WTC11 (cell line): ENCODE measurements around the gene USP15. TPM values are rescaled to one million over a fixed set of nuclear protein-coding genes. Genes with fewer than 3 reads are reported as not detected.

Experiments
- ATAC-seq: fragments of 200-7000 bp; cut with Tn5 transposase; 2 replicates; pipeline ENCODE4 v1.10.0; 2021; ENCODE audit warnings: mild to moderate bottlenecking, moderate library complexity
- CTCF ChIA-PET: fragments of 300-600 bp; sonication (Branson Sonifier 250); formaldehyde crosslinking; loops from one replicate; lab custom pipeline; 2021; ENCODE audit warnings: antibody characterized with exemption; lab: Charles Lee
- POLR2A ChIA-PET: fragments of 350-600 bp; sonication (Branson Sonifier 250); formaldehyde crosslinking; loops from one replicate; lab custom pipeline; 2021; ENCODE audit warnings: antibody characterized with exemption; lab: Charles Lee
- DNase-seq: peaks from one replicate; pipeline ENCODE4 v3.0.0; 2021; ENCODE audit warnings: low spot score
- H3K27ac Mint-ChIP-seq: 2 replicates; pipeline ENCODE4 v1.8.0; 2021; ENCODE audit warnings: mixed read lengths
- H3K27me3 Mint-ChIP-seq: 2 replicates; pipeline ENCODE4 v1.8.0; 2021; ENCODE audit warnings: low read depth, mild to moderate bottlenecking, moderate library complexity, mixed read lengths
- H3K36me3 Mint-ChIP-seq: 2 replicates; pipeline ENCODE4 v1.8.0; 2021; ENCODE audit warnings: mixed read lengths
- H3K4me1 Mint-ChIP-seq: 2 replicates; pipeline ENCODE4 v1.8.0; 2022; ENCODE audit warnings: mixed read lengths
- H3K4me3 Mint-ChIP-seq: 2 replicates; pipeline ENCODE4 v1.8.0; 2021; ENCODE audit warnings: mild to moderate bottlenecking, moderate library complexity, mixed read lengths
- H3K9me3 Mint-ChIP-seq: 2 replicates; pipeline ENCODE4 v1.8.0; 2021; ENCODE audit warnings: mixed read lengths
- CREB1 ChIP-seq: sonication (generic); formaldehyde crosslinking; IDR thresholded peaks from 2 replicates; pipeline ENCODE4 v1.8.0; 2023; ENCODE audit warnings: mild to moderate bottlenecking, missing genetic modification reagents
- ELF4 ChIP-seq: sonication (generic); formaldehyde crosslinking; IDR thresholded peaks from 2 replicates; pipeline ENCODE4 v1.8.1; 2022; ENCODE audit warnings: low read depth, mild to moderate bottlenecking, moderate library complexity, missing genetic modification reagents
- FOXJ3 ChIP-seq: sonication (generic); formaldehyde crosslinking; IDR thresholded peaks from 2 replicates; pipeline ENCODE4 v1.9.0; 2021; ENCODE audit warnings: missing genetic modification reagents, mild to moderate bottlenecking, borderline replicate concordance
- KAT7 ChIP-seq: sonication (generic); formaldehyde crosslinking; IDR thresholded peaks from 2 replicates; pipeline ENCODE4 v1.8.1; 2023; ENCODE audit warnings: missing genetic modification reagents, mild to moderate bottlenecking, borderline replicate concordance
- NFE2L1 ChIP-seq: sonication (generic); formaldehyde crosslinking; IDR thresholded peaks from 2 replicates; pipeline ENCODE4 v1.8.1; 2023; ENCODE audit warnings: missing genetic modification reagents
- NR1H2 ChIP-seq: sonication (generic); formaldehyde crosslinking; IDR thresholded peaks from 2 replicates; pipeline ENCODE4 v1.9.0; 2021; ENCODE audit warnings: mild to moderate bottlenecking, moderate library complexity, missing genetic modification reagents
- NR2C2 ChIP-seq: sonication (generic); formaldehyde crosslinking; IDR thresholded peaks from 2 replicates; pipeline ENCODE4 v1.8.0; 2022; ENCODE audit warnings: mild to moderate bottlenecking, missing genetic modification reagents
- OVOL2 ChIP-seq: fragments of 250-450 bp; sonication (Bioruptor Pico); IDR thresholded peaks from 2 replicates; pipeline ENCODE4 v1.9.0; 2021; ENCODE audit warnings: mild to moderate bottlenecking, borderline replicate concordance
- TCF7 ChIP-seq: sonication (generic); formaldehyde crosslinking; IDR thresholded peaks from 2 replicates; pipeline ENCODE4 v1.8.0; 2022; ENCODE audit warnings: mild to moderate bottlenecking, low read depth, missing genetic modification reagents, moderate library complexity
- ZBTB21 ChIP-seq: sonication (generic); formaldehyde crosslinking; IDR thresholded peaks from 2 replicates; pipeline ENCODE4 v1.8.1; 2023; ENCODE audit warnings: mild to moderate bottlenecking, missing genetic modification reagents, borderline replicate concordance
- total RNA-seq: library from RNA; stranded (reverse); gene quantifications from 3 replicates; pipeline ENCODE4 v1.2.3, GENCODE V29; 2021
- TF ChIP-seq, protein P1 (sequence below): sonication (generic); formaldehyde crosslinking; conservative IDR thresholded peaks from 2 replicates; pipeline ENCODE4 v1.8.1; 2023; ENCODE audit warnings: mild to moderate bottlenecking, low read depth, missing genetic modification reagents, moderate library complexity
- TF ChIP-seq, protein P2 (sequence below): sonication (generic); formaldehyde crosslinking; IDR thresholded peaks from 2 replicates; pipeline ENCODE4 v1.8.0; 2022; ENCODE audit warnings: mild to moderate bottlenecking, missing genetic modification reagents
- TF ChIP-seq, protein P3 (sequence below): sonication (generic); formaldehyde crosslinking; IDR thresholded peaks from 2 replicates; pipeline ENCODE4 v1.8.1; 2022; ENCODE audit warnings: mild to moderate bottlenecking, missing genetic modification reagents, moderate library complexity, borderline replicate concordance
- TF ChIP-seq, protein P4 (sequence below): fragments of 250-450 bp; sonication (Bioruptor Pico); IDR thresholded peaks from 2 replicates; pipeline ENCODE4 v1.8.0; 2021; ENCODE audit warnings: mild to moderate bottlenecking
- TF ChIP-seq, protein P5 (sequence below): fragments of 250-450 bp; sonication (Bioruptor Pico); IDR thresholded peaks from 2 replicates; pipeline ENCODE4 v1.9.0; 2021; ENCODE audit warnings: moderate library complexity, mild to moderate bottlenecking, inconsistent platforms, borderline replicate concordance
- TF ChIP-seq, protein P6 (sequence below): sonication (generic); formaldehyde crosslinking; IDR thresholded peaks from 2 replicates; pipeline ENCODE4 v1.8.1; 2022; ENCODE audit warnings: low read depth, missing genetic modification reagents, borderline replicate concordance
- TF ChIP-seq, protein P7 (sequence below): sonication (generic); formaldehyde crosslinking; IDR thresholded peaks from 2 replicates; pipeline ENCODE4 v1.8.0; 2022; ENCODE audit warnings: mild to moderate bottlenecking, missing genetic modification reagents
- TF ChIP-seq, protein P8 (sequence below): sonication (generic); formaldehyde crosslinking; IDR thresholded peaks from 2 replicates; pipeline ENCODE4 v1.8.1; 2022; ENCODE audit warnings: low read depth, mild to moderate bottlenecking, moderate library complexity, missing genetic modification reagents, borderline replicate concordance

The USP15 gene
- total RNA-seq, 1 experiment from 2014 or later = 37.2 TPM

DNA sequence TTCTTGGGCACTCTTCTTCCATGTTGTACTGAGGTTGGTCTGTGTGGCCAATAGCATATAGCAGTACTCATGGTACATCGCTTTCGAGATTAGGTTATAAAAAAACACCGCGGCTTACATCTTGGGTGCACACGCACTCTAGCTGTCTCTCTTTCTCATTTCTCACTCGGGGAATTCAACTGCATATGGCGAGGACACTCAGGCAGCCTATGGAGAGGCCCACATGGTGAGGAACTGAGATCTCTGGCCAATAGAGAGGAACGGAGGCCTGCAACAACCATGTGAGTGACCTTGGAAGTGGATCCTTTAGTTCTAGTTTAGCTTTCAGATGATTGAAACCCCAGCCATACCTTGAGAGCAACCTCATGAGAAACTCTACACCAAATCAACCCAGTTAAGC lies 45.6 kb downstream of the USP15 start (continued):
- TF ChIP-seq, protein P1, sequence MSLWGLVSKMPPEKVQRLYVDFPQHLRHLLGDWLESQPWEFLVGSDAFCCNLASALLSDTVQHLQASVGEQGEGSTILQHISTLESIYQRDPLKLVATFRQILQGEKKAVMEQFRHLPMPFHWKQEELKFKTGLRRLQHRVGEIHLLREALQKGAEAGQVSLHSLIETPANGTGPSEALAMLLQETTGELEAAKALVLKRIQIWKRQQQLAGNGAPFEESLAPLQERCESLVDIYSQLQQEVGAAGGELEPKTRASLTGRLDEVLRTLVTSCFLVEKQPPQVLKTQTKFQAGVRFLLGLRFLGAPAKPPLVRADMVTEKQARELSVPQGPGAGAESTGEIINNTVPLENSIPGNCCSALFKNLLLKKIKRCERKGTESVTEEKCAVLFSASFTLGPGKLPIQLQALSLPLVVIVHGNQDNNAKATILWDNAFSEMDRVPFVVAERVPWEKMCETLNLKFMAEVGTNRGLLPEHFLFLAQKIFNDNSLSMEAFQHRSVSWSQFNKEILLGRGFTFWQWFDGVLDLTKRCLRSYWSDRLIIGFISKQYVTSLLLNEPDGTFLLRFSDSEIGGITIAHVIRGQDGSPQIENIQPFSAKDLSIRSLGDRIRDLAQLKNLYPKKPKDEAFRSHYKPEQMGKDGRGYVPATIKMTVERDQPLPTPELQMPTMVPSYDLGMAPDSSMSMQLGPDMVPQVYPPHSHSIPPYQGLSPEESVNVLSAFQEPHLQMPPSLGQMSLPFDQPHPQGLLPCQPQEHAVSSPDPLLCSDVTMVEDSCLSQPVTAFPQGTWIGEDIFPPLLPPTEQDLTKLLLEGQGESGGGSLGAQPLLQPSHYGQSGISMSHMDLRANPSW (CRISPR knock-in tag) = no peak
- TF ChIP-seq, protein P2, sequence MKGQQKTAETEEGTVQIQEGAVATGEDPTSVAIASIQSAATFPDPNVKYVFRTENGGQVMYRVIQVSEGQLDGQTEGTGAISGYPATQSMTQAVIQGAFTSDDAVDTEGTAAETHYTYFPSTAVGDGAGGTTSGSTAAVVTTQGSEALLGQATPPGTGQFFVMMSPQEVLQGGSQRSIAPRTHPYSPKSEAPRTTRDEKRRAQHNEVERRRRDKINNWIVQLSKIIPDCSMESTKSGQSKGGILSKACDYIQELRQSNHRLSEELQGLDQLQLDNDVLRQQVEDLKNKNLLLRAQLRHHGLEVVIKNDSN = no peak
- TF ChIP-seq, protein P3, sequence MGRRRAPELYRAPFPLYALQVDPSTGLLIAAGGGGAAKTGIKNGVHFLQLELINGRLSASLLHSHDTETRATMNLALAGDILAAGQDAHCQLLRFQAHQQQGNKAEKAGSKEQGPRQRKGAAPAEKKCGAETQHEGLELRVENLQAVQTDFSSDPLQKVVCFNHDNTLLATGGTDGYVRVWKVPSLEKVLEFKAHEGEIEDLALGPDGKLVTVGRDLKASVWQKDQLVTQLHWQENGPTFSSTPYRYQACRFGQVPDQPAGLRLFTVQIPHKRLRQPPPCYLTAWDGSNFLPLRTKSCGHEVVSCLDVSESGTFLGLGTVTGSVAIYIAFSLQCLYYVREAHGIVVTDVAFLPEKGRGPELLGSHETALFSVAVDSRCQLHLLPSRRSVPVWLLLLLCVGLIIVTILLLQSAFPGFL (CRISPR knock-in tag) = no peak
- TF ChIP-seq TCF7 (no peak), OVOL2 (CRISPR knock-in tag) (no peak), ELF4 (CRISPR knock-in tag) (no peak)
- TF ChIP-seq, protein P4, sequence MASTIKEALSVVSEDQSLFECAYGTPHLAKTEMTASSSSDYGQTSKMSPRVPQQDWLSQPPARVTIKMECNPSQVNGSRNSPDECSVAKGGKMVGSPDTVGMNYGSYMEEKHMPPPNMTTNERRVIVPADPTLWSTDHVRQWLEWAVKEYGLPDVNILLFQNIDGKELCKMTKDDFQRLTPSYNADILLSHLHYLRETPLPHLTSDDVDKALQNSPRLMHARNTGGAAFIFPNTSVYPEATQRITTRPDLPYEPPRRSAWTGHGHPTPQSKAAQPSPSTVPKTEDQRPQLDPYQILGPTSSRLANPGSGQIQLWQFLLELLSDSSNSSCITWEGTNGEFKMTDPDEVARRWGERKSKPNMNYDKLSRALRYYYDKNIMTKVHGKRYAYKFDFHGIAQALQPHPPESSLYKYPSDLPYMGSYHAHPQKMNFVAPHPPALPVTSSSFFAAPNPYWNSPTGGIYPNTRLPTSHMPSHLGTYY (CRISPR knock-in tag) = no peak

DNA sequence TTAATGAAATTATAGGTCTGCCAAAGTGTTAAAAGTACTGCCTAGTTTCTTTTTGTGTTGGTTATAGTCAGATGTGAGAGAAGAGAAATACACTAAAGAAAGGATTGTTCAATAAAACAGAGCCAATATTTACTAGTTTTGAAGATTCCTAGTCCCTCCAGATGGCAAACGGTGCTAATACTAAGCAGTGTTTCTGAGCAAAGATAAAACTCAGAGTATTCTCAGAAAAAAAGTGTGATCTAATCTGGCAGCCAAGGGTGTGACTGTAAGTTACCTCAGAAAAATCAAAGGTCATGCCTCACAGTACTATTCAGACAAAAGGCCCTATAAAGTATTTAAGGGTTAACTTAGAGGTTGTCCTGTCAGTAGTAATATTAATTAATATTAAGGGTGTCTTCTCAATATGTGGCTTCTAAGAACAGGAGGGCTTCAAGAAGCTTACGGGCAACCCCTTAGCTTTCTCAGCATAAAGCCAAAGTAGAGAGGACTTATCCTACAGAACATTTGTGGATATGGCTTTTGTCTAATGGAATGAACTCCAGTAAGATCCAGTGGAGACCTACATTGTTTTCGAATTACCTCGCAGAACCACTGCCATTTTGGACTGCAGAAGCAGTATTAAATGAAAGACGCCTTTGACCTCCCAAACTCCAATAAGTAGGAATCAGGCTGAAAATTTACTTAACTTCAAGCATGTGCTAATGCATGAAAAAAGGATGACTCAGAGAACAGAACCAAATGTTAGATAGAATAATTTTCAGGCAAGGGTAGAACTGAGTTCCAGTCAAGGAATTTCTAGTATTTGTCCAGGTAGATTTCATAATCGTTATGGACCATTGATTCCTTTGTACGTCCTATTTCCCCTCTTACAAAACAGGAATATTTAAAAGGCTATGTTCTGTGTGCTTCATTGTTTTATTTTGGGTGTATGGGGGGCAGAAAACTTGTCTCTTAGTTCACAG lies 46.6 kb downstream of the USP15 start:
- Mint-ChIP-seq H3K36me3 (peaks cover 28% of the 10 kb centered on the region), H3K4me3 (no peak overlapping the region), H3K9me3 (peaks cover 17% of the 10 kb centered on the region), H3K27me3 (no peaks in the 10 kb centered on the region), H3K4me1 (no peaks in the 10 kb centered on the region), H3K27ac (no peak overlapping the region)
- ChIA-PET CTCF (no interaction called here), POLR2A (no interaction called here)
- TF ChIP-seq FOXJ3 (CRISPR knock-in tag) = no peak
- TF ChIP-seq NFE2L1 (CRISPR knock-in tag) = no peak
- TF ChIP-seq, protein P5, sequence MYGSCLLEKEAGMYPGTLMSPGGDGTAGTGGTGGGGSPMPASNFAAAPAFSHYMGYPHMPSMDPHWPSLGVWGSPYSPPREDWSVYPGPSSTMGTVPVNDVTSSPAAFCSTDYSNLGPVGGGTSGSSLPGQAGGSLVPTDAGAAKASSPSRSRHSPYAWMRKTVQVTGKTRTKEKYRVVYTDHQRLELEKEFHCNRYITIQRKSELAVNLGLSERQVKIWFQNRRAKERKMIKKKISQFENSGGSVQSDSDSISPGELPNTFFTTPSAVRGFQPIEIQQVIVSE = no peak
- TF ChIP-seq CREB1 (CRISPR knock-in tag) = no peak
- no peak for TF ChIP-seq NR2C2 (CRISPR knock-in tag)
- TF ChIP-seq KAT7 (CRISPR knock-in tag) = no peak
- TF ChIP-seq NR1H2 (CRISPR knock-in tag) = no peak
- TF ChIP-seq ZBTB21 (CRISPR knock-in tag) = no peak
- no peak for ATAC-seq
- no peak for DNase-seq

DNA sequence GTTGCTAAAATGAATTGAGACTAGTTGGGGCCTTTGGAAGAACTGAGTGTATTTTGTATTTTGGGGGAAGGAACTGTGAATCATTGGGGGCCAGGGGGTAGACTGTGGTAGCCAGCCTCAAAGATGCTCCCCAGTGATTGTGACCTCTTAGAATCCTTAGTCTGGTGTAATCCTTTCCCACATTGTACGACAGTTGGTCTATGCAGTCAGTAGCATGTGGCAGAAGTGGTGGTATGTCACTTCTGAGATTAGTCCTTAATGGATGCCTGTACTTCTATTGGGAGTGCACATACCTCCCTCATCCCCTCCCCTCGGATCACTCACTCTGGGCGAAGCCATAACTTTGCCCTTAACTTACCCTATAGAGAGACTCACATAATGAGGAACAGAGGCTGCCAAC lies 48.0 kb downstream of the USP15 start:
- no peak overlapping the region for H3K27ac Mint-ChIP-seq
- ATAC-seq (no peak), DNase-seq (no peak)
- peaks cover 25% of the 10 kb centered on the region for H3K36me3 Mint-ChIP-seq
- CTCF ChIA-PET = no interaction called here
- peaks cover 17% of the 10 kb centered on the region for H3K9me3 Mint-ChIP-seq
- POLR2A ChIA-PET = no interaction called here
- no peaks in the 10 kb centered on the region for H3K4me1 Mint-ChIP-seq
- no peaks in the 10 kb centered on the region for H3K27me3 Mint-ChIP-seq
- H3K4me3 Mint-ChIP-seq = no peak overlapping the region
- TF ChIP-seq TCF7 = no peak
- TF ChIP-seq, protein P6, sequence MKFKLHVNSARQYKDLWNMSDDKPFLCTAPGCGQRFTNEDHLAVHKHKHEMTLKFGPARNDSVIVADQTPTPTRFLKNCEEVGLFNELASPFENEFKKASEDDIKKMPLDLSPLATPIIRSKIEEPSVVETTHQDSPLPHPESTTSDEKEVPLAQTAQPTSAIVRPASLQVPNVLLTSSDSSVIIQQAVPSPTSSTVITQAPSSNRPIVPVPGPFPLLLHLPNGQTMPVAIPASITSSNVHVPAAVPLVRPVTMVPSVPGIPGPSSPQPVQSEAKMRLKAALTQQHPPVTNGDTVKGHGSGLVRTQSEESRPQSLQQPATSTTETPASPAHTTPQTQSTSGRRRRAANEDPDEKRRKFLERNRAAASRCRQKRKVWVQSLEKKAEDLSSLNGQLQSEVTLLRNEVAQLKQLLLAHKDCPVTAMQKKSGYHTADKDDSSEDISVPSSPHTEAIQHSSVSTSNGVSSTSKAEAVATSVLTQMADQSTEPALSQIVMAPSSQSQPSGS (CRISPR knock-in tag) = no peak
- TF ChIP-seq, protein P3 (CRISPR knock-in tag) = no peak
- TF ChIP-seq, protein P7, sequence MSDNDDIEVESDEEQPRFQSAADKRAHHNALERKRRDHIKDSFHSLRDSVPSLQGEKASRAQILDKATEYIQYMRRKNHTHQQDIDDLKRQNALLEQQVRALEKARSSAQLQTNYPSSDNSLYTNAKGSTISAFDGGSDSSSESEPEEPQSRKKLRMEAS (CRISPR knock-in tag) = no peak
- TF ChIP-seq, protein P8, sequence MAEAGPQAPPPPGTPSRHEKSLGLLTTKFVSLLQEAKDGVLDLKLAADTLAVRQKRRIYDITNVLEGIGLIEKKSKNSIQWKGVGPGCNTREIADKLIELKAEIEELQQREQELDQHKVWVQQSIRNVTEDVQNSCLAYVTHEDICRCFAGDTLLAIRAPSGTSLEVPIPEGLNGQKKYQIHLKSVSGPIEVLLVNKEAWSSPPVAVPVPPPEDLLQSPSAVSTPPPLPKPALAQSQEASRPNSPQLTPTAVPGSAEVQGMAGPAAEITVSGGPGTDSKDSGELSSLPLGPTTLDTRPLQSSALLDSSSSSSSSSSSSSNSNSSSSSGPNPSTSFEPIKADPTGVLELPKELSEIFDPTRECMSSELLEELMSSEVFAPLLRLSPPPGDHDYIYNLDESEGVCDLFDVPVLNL (CRISPR knock-in tag) = no peak
